Type B pancreatic cell (in vitro differentiated cells): Measurements from ENCODE around the gene WDR77. TPM values are rescaled to one million over a fixed set of nuclear protein-coding genes. Genes with fewer than 3 reads are reported as not detected.

Experiments used
- DNase-seq: peaks from one replicate; pipeline ENCODE4 v3.0.0; 2021; ENCODE audit warnings: mixed read lengths; ENCODE audit not compliant: unreplicated experiment; ENCODE audit errors: extremely low spot score
- H3K27ac Mint-ChIP-seq: 2 replicates; pipeline ENCODE4 v1.8.0; 2021; ENCODE audit warnings: mild to moderate bottlenecking, mixed read lengths
- H3K27me3 Mint-ChIP-seq: 2 replicates; pipeline ENCODE4 v1.8.0; 2021; ENCODE audit warnings: mixed read lengths
- H3K36me3 Mint-ChIP-seq: 2 replicates; pipeline ENCODE4 v1.8.0; 2021; ENCODE audit warnings: mixed read lengths
- H3K4me1 Mint-ChIP-seq: one replicate; pipeline ENCODE4 v1.8.0; 2021; ENCODE audit warnings: mixed read lengths; ENCODE audit not compliant: unreplicated experiment
- H3K4me3 Mint-ChIP-seq: 2 replicates; pipeline ENCODE4 v1.8.0; 2021; ENCODE audit warnings: mild to moderate bottlenecking, mixed read lengths
- H3K9me3 Mint-ChIP-seq: 2 replicates; pipeline ENCODE4 v1.8.0; 2021; ENCODE audit warnings: mixed read lengths
- long read RNA-seq: library from polyadenylated mRNA; unstranded; transcript quantifications from one replicate; pipeline ENCODE4 v2.0.0, GENCODE V29; 2020
- total RNA-seq: library from RNA; stranded (reverse); gene quantifications from 2 replicates; pipeline ENCODE4 v1.2.1, GENCODE V29; 2021; ENCODE audit warnings: low replicate concordance
- TF ChIP-seq, protein P1 (sequence below): fragments of 200-600 bp; sonication (generic); conservative IDR thresholded peaks from 2 replicates; pipeline ENCODE4 v1.5.0; 2021; ENCODE audit warnings: antibody characterized with exemption, mild to moderate bottlenecking

The WDR77 gene
- 33.0 and 42.8 TPM in 2 replicates for total RNA-seq
- long read RNA-seq, transcript WDR77-201 (10 exons, 2,576 nt) = major isoform, 93 of 115 reads
- long read RNA-seq, partial matches to known transcripts = 11 of 115 reads
- long read RNA-seq, other reads (novel, unspliced or antisense) = 11 of 115 reads

DNA sequence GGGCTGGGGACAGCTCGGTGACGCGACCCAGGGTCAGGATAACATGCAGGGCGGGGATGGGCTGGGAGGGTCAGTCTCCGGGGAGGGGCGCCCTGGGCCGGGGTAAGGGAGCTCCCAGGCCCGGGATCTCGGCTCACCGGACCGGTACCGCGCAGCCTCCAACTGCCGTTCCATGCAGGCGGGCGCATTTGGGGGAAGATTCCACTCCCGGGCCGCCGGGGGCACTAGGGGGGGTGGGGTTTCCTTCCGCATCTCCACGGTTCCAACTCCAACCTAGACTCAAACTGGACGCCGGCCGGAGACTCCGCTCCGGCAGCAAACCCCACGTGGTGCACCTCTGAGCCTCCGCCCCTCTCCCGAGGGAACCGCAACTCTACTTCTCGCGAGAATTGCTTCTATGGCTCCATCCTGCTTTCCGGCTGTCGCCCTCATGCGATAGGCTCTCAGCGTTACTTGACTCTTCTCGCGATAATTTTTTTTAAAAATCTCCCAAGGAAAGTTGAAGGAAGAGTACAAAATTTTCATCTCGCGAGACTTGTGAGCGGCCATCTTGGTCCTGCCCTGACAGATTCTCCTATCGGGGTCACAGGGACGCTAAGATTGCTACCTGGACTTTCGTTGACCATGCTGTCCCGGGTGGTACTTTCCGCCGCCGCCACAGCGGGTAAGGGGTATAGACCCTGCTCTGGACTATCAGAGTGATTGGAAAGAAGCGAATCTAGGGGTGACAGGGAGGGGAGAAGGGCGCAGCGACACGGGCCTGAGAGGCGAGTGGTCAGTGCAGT, at the start of gene WDR77, which contains the start of gene ATP5PB:
Gene WDR77, minus strand, starts transcription at position 339 of the 785 bp plus-strand sequence. Its CDS starts 87 bp downstream, at position 252.
Gene ATP5PB, plus strand, starts transcription at position 547 of the 785 bp plus-strand sequence. Its CDS starts 78 bp downstream, at position 625.
- Mint-ChIP-seq H3K27me3 (no peaks in the 10 kb centered on the region), H3K4me1 (peaks cover 38% of the 10 kb centered on the region), H3K36me3 (peaks cover 16% of the 10 kb centered on the region), H3K9me3 (no peaks in the 10 kb centered on the region), H3K27ac (peak within 1 kb of the TSS; percentile 99), H3K4me3 (peak within 1 kb of the TSS; percentile 100)
- TF ChIP-seq, protein P1, sequence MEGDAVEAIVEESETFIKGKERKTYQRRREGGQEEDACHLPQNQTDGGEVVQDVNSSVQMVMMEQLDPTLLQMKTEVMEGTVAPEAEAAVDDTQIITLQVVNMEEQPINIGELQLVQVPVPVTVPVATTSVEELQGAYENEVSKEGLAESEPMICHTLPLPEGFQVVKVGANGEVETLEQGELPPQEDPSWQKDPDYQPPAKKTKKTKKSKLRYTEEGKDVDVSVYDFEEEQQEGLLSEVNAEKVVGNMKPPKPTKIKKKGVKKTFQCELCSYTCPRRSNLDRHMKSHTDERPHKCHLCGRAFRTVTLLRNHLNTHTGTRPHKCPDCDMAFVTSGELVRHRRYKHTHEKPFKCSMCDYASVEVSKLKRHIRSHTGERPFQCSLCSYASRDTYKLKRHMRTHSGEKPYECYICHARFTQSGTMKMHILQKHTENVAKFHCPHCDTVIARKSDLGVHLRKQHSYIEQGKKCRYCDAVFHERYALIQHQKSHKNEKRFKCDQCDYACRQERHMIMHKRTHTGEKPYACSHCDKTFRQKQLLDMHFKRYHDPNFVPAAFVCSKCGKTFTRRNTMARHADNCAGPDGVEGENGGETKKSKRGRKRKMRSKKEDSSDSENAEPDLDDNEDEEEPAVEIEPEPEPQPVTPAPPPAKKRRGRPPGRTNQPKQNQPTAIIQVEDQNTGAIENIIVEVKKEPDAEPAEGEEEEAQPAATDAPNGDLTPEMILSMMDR = peak; percentile 12
- DNase-seq = peak; percentile 92

DNA sequence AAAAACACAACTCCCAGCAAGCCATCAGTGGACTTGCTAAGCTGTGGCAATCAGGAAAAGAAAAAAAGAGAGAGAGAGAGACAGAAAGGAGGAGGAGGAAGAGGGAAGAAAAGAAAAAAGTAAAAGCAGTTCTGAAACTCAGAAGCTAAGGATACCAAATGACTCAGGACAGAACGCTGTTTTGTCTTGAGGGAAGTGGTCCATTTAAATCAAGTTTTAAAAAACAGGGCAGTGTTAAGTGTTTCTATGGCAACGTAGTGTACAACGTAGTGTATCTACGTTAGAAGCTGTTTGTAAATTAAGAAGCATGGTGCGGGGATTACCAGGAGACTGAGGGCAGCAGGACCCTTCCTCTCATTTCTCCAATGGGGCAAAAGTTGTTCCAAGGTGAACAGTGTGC, 48.5 kb upstream of the WDR77 start:
- peaks cover 31% of the 10 kb centered on the region for H3K27me3 Mint-ChIP-seq
- no peaks in the 10 kb centered on the region for H3K4me1 Mint-ChIP-seq
- no peak overlapping the region for H3K4me3 Mint-ChIP-seq
- DNase-seq = no peak
- H3K36me3 Mint-ChIP-seq = no peaks in the 10 kb centered on the region
- no peaks in the 10 kb centered on the region for H3K9me3 Mint-ChIP-seq
- no peak overlapping the region for H3K27ac Mint-ChIP-seq
- TF ChIP-seq, protein P1 = no peak

DNA sequence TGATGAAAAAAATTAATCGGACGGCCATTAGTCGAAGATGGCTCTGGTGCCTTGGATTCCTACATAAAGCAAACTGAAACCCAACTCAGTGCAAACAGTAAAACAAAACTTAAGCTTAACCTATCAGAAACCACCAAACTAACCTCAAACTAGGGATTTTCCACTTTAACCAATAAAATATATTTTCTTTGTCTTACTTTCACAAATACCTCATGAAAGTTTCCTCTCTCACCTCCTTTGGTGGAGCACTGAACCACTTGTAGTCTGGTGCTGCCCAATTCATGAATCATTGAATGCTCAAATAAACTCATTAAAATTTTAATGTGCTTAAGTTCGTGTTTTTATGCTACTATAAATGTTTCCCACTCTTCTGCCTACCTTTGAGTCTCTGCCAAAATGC, 47.3 kb upstream of the WDR77 start:
- H3K9me3 Mint-ChIP-seq = no peaks in the 10 kb centered on the region
- H3K4me1 Mint-ChIP-seq = no peaks in the 10 kb centered on the region
- no peak overlapping the region for H3K4me3 Mint-ChIP-seq
- H3K36me3 Mint-ChIP-seq = no peaks in the 10 kb centered on the region
- no peak for DNase-seq
- peaks cover 31% of the 10 kb centered on the region for H3K27me3 Mint-ChIP-seq
- TF ChIP-seq, protein P1 = no peak
- no peak overlapping the region for H3K27ac Mint-ChIP-seq

DNA sequence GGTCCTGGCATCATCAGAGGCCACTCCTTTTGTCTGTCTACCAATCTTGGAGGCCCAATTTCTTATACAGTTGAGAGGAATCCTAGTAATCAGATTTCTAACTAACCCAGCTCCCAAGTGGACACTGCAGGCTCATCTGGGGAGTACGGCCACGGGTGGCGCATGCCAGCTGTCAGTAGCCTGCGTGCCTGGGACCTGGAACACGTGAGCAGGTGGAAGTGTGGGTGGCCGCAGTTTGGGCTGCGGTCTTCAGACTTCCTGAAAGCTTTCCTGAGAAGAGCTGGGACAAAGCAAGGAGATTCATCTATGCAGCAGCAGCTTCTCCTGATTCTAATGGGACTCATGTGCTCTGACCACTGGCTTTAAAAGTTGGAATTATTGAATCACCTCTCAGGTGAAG, 42.0 kb upstream of the WDR77 start:
- no peak overlapping the region for H3K27ac Mint-ChIP-seq
- no peak overlapping the region for H3K4me3 Mint-ChIP-seq
- no peaks in the 10 kb centered on the region for H3K36me3 Mint-ChIP-seq
- H3K4me1 Mint-ChIP-seq = no peaks in the 10 kb centered on the region
- TF ChIP-seq, protein P1 = no peak
- H3K9me3 Mint-ChIP-seq = no peaks in the 10 kb centered on the region
- DNase-seq = no peak
- H3K27me3 Mint-ChIP-seq = peaks cover 19% of the 10 kb centered on the region

DNA sequence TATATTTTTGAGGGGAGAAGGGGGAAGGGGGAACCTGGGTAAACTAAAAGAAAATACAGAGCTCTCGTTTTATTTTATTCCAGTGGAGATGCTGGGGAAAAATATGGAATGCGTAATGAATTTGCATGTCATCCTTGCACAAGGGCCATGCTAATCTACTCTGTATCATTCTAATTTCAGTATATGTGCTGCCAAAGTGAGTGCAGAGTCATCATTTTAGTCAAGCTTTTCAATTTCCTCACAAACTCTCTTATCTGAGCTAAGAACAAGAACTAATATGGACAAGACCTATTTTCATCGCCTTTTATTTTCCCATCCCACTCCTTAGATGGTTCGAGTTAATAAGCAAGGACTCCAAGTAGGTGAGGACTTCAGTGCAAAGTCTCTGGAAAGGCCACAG, 41.2 kb upstream of the WDR77 start:
- H3K27ac Mint-ChIP-seq = no peak overlapping the region
- no peaks in the 10 kb centered on the region for H3K4me1 Mint-ChIP-seq
- TF ChIP-seq, protein P1 = no peak

More for the DNA sequence above, 41.2 kb upstream of the WDR77 start:
- H3K4me3 Mint-ChIP-seq = no peak overlapping the region
- DNase-seq = no peak
- peaks cover 16% of the 10 kb centered on the region for H3K27me3 Mint-ChIP-seq
- no peaks in the 10 kb centered on the region for H3K36me3 Mint-ChIP-seq
- H3K9me3 Mint-ChIP-seq = no peaks in the 10 kb centered on the region
